SJSA1 (cell line): ENCODE data around the gene BTRC. TPM values are rescaled to one million over a fixed set of nuclear protein-coding genes. Genes with fewer than 3 reads are reported as not detected.
"Not testable (repeated sequence)": the region's sequence is repeated elsewhere in the genome, so short reads cannot be mapped to it uniquely, and the experiment has no call there.

ENCODE experiments used
- DNase-seq, 2 experiments: peaks; one replicate each; pipeline ENCODE4 v3.0.0-alpha.2; 2015 to 2020; ENCODE audit warnings: low spot score in 2 of 2, low read depth in 1 of 2
- H3K27ac ChIP-seq: fragments of 250-450 bp; sonication (Bioruptor Pico); 2 replicates; pipeline ENCODE4 v1.5.1; 2020; ENCODE audit warnings: mild to moderate bottlenecking, moderate library complexity
- H3K27me3 ChIP-seq: fragments of 250-450 bp; sonication (Bioruptor Pico); replicated peaks from 2 replicates; pipeline ENCODE4 v1.5.1; 2020; ENCODE audit warnings: mild to moderate bottlenecking, moderate library complexity
- H3K36me3 ChIP-seq: fragments of 250-450 bp; sonication (Bioruptor Pico); 2 replicates; pipeline ENCODE4 v1.5.1; 2020; ENCODE audit warnings: mild to moderate bottlenecking
- H3K4me1 ChIP-seq: fragments of 250-450 bp; sonication (Bioruptor Pico); replicated peaks from 2 replicates; pipeline ENCODE4 v1.6.1; 2021; ENCODE audit warnings: mild to moderate bottlenecking
- H3K4me3 ChIP-seq: fragments of 250-450 bp; sonication (Bioruptor Pico); 2 replicates; pipeline ENCODE4 v1.5.1; 2020; ENCODE audit warnings: mild to moderate bottlenecking
- H3K9me3 ChIP-seq: fragments of 250-450 bp; sonication (Bioruptor Pico); replicated peaks from 2 replicates; pipeline ENCODE4 v1.5.1; 2020; ENCODE audit warnings: mild to moderate bottlenecking
- total RNA-seq: library from RNA; depleted of rRNA; stranded (reverse); fragments of >200 nt; shearing (Covaris generic); gene quantifications from 2 replicates; pipeline ENCODE4 v1.2.3, GENCODE V29; 2014

The BTRC gene
- total RNA-seq, 1 experiment from 2014 or later: 11.7 TPM

GRCh38 chr10:101385866-101386658 is 32.1 kb downstream of the BTRC start:
- Histone ChIP-seq H3K4me3 (no peak overlapping the region), H3K9me3 (no peaks in the 10 kb centered on the region), H3K27ac (no peak overlapping the region), H3K4me1 (no peaks in the 10 kb centered on the region), H3K36me3 (no peaks in the 10 kb centered on the region), H3K27me3 (no peaks in the 10 kb centered on the region)
- no peak for DNase-seq

GRCh38 chr10:101386659-101387259 is 32.8 kb downstream of the BTRC start:
- DNase-seq: no peak

GRCh38 chr10:101388676-101389276 is 34.8 kb downstream of the BTRC start:
- Histone ChIP-seq H3K27me3 (no peaks in the 10 kb centered on the region), H3K4me1 (no peaks in the 10 kb centered on the region), H3K36me3 (no peaks in the 10 kb centered on the region), H3K27ac (no peak overlapping the region), H3K4me3 (no peak overlapping the region), H3K9me3 (no peaks in the 10 kb centered on the region)
- no peak for DNase-seq

More at GRCh38 chr10:101386659-101387259, 32.8 kb downstream of the BTRC start:
- Histone ChIP-seq H3K36me3 (no peaks in the 10 kb centered on the region), H3K9me3 (no peaks in the 10 kb centered on the region), H3K27me3 (no peaks in the 10 kb centered on the region), H3K4me1 (no peaks in the 10 kb centered on the region), H3K27ac (no peak overlapping the region), H3K4me3 (no peak overlapping the region)

GRCh38 chr10:101389532-101389931 is 35.6 kb downstream of the BTRC start:
- not testable (repeated sequence) for H3K4me1 ChIP-seq, H3K36me3 ChIP-seq, H3K9me3 ChIP-seq, DNase-seq, H3K27ac ChIP-seq, H3K4me3 ChIP-seq, H3K27me3 ChIP-seq

- DNase-seq: no peak
- Histone ChIP-seq H3K4me1 (no peaks in the 10 kb centered on the region), H3K4me3 (no peak overlapping the region), H3K36me3 (no peaks in the 10 kb centered on the region; the same call in 1 of the 2 replicates), H3K27ac (no peak overlapping the region), H3K27me3 (no peaks in the 10 kb centered on the region), H3K9me3 (no peaks in the 10 kb centered on the region)
Observed at GRCh38 chr10:101389986-101390531, 36.1 kb downstream of the BTRC start.

GRCh38 chr10:101393378-101393777 is 39.4 kb downstream of the BTRC start:
- DNase-seq: no peak
- H3K36me3 ChIP-seq: no peaks in the 10 kb centered on the region; the same call in 1 of the 2 replicates
- no peaks in the 10 kb centered on the region for H3K4me1 ChIP-seq
- H3K9me3 ChIP-seq: no peaks in the 10 kb centered on the region
- no peaks in the 10 kb centered on the region for H3K27me3 ChIP-seq
- H3K27ac ChIP-seq: no peak overlapping the region
- H3K4me3 ChIP-seq: no peak overlapping the region

- Histone ChIP-seq H3K4me3 (no peak overlapping the region), H3K27ac (no peak overlapping the region), H3K36me3 (no peaks in the 10 kb centered on the region; the same call in 1 of the 2 replicates), H3K4me1 (no peaks in the 10 kb centered on the region), H3K9me3 (no peaks in the 10 kb centered on the region), H3K27me3 (no peaks in the 10 kb centered on the region)
- DNase-seq: no peak
Observed at GRCh38 chr10:101394524-101395133, 40.7 kb downstream of the BTRC start.

- H3K4me3 ChIP-seq: no peak overlapping the region
- H3K9me3 ChIP-seq: no peaks in the 10 kb centered on the region
- H3K36me3 ChIP-seq: no peaks in the 10 kb centered on the region; the same call in 1 of the 2 replicates
- H3K4me1 ChIP-seq: no peaks in the 10 kb centered on the region
- H3K27me3 ChIP-seq: no peaks in the 10 kb centered on the region
- DNase-seq: peak in 1 of 2 experiments; percentile 9
- H3K27ac ChIP-seq: no peak overlapping the region
Observed at GRCh38 chr10:101397140-101397539, 43.2 kb downstream of the BTRC start.

- H3K4me3 ChIP-seq: no peak overlapping the region
- H3K9me3 ChIP-seq: no peaks in the 10 kb centered on the region
- no peak for DNase-seq
- H3K27ac ChIP-seq: no peak overlapping the region
- no peaks in the 10 kb centered on the region for H3K36me3 ChIP-seq
- H3K4me1 ChIP-seq: no peaks in the 10 kb centered on the region
- no peaks in the 10 kb centered on the region for H3K27me3 ChIP-seq
Observed at GRCh38 chr10:101400585-101400984, 46.6 kb downstream of the BTRC start.

GRCh38 chr10:101402711-101403110 is 48.7 kb downstream of the BTRC start:
- Histone ChIP-seq H3K36me3 (no peaks in the 10 kb centered on the region), H3K27ac (no peak overlapping the region), H3K27me3 (no peaks in the 10 kb centered on the region), H3K4me1 (no peaks in the 10 kb centered on the region), H3K9me3 (no peaks in the 10 kb centered on the region), H3K4me3 (no peak overlapping the region)
- no peak for DNase-seq

- DNase-seq: no peak
- Histone ChIP-seq H3K4me1 (no peaks in the 10 kb centered on the region), H3K9me3 (no peaks in the 10 kb centered on the region), H3K36me3 (no peaks in the 10 kb centered on the region), H3K27ac (no peak overlapping the region), H3K27me3 (no peaks in the 10 kb centered on the region), H3K4me3 (no peak overlapping the region)
Observed at GRCh38 chr10:101403161-101403560, 49.2 kb downstream of the BTRC start.

GRCh38 chr10:101405001-101405400 is 51.0 kb downstream of the BTRC start:
- Histone ChIP-seq H3K9me3 (no peaks in the 10 kb centered on the region), H3K36me3 (peaks cover 5% of the 10 kb centered on the region; the same call in 1 of the 2 replicates), H3K4me1 (no peaks in the 10 kb centered on the region), H3K4me3 (no peak overlapping the region), H3K27me3 (no peaks in the 10 kb centered on the region), H3K27ac (no peak overlapping the region)
- no peak for DNase-seq

- Histone ChIP-seq H3K27ac (no peak overlapping the region), H3K36me3 (peaks cover 5% of the 10 kb centered on the region; the same call in 1 of the 2 replicates), H3K27me3 (peaks cover 2% of the 10 kb centered on the region; the same call in 1 of the 2 replicates), H3K4me3 (no peak overlapping the region), H3K9me3 (no peaks in the 10 kb centered on the region), H3K4me1 (no peaks in the 10 kb centered on the region)
- DNase-seq: no peak
Observed at GRCh38 chr10:101411598-101411997, 57.6 kb downstream of the BTRC start.
